Thyroid gland (tissue), 4 donors: Measurements from ENCODE around the gene PLB1.

ENCODE experiments used
- POLR2A ChIP-seq, 2 donors: fragments of 450-650 bp; IDR thresholded peaks; one replicate each; pipeline ENCODE4 v1.6.1; 2017; ENCODE audit warnings: antibody characterized with exemption in 2 of 2, mild to moderate bottlenecking in 2 of 2, moderate library complexity in 1 of 2
- TF ChIP-seq, protein P1 (sequence below), 6 experiments: fragments of 200-600 bp in 3 of 6; fragments of 450-650 bp in 3 of 6; sonication (generic) in 3 of 6; IDR thresholded peaks; one replicate each; pipeline ENCODE4 v1.5.1; 2016 to 2019; ENCODE audit warnings: antibody characterized with exemption in 6 of 6, mild to moderate bottlenecking in 2 of 6, inconsistent platforms in 1 of 6, moderate library complexity in 1 of 6

DNA sequence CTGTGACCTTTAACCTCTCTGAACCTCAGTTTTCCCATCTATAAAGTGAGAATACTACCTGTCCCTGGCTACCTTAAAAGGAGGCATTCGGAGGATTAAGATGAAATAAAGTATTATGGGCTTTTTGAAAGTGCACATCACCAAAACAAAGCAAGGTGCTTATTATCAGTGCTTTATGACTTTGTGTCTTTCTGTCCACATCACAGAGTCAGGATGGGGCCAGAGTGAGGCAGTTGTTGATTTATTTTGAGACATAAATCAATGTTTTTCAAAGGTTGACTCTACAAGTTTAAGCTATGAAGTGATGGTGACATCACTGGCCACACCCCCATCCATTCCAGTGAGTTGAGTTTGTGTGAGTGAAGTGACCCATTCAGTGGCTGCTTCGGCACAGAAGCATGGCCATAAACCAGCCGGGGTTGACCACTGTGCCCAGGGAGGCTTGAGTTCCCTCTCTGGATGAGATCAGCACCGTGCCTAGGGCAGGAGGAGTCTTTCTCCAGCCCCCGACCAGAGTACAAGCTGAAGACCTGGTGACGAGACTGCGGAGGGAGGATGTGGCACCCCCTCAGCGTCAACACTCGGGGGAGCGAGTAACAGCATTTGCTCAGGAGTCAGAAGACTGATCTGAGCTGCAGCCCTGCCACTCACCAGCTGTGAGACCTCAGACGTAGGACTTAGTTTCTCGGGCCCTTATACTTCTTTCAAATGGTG, 166.8 kb downstream of the PLB1 start:
- TF ChIP-seq POLR2A (IDR thresholded peaks at IDR 0.05): peak in 1 of 2 donors; percentile 41
- TF ChIP-seq, protein P1, sequence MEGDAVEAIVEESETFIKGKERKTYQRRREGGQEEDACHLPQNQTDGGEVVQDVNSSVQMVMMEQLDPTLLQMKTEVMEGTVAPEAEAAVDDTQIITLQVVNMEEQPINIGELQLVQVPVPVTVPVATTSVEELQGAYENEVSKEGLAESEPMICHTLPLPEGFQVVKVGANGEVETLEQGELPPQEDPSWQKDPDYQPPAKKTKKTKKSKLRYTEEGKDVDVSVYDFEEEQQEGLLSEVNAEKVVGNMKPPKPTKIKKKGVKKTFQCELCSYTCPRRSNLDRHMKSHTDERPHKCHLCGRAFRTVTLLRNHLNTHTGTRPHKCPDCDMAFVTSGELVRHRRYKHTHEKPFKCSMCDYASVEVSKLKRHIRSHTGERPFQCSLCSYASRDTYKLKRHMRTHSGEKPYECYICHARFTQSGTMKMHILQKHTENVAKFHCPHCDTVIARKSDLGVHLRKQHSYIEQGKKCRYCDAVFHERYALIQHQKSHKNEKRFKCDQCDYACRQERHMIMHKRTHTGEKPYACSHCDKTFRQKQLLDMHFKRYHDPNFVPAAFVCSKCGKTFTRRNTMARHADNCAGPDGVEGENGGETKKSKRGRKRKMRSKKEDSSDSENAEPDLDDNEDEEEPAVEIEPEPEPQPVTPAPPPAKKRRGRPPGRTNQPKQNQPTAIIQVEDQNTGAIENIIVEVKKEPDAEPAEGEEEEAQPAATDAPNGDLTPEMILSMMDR (IDR thresholded peaks at IDR 0.05): no peak
